ENCODE data around the gene CACNA2D1.

GRCh38 chr7:82126576-82126975 lies 317.0 kb downstream of the CACNA2D1 start:
- no peak for TF ChIP-seq POLR2AphosphoS5 (IDR thresholded peaks at IDR 0.05)
- TF ChIP-seq, protein P1, sequence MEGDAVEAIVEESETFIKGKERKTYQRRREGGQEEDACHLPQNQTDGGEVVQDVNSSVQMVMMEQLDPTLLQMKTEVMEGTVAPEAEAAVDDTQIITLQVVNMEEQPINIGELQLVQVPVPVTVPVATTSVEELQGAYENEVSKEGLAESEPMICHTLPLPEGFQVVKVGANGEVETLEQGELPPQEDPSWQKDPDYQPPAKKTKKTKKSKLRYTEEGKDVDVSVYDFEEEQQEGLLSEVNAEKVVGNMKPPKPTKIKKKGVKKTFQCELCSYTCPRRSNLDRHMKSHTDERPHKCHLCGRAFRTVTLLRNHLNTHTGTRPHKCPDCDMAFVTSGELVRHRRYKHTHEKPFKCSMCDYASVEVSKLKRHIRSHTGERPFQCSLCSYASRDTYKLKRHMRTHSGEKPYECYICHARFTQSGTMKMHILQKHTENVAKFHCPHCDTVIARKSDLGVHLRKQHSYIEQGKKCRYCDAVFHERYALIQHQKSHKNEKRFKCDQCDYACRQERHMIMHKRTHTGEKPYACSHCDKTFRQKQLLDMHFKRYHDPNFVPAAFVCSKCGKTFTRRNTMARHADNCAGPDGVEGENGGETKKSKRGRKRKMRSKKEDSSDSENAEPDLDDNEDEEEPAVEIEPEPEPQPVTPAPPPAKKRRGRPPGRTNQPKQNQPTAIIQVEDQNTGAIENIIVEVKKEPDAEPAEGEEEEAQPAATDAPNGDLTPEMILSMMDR (IDR thresholded peaks at IDR 0.05) = no peak
